Ishikawa (cell line): ENCODE data around the gene PLA2G4A.

Experiments
- CEBPB ChIP-seq: IDR thresholded peaks from 2 replicates; pipeline ENCODE4 v1.6.1; 2012
- CREB1 ChIP-seq: IDR thresholded peaks from 2 replicates; pipeline ENCODE4 v1.6.1; 2012; ENCODE audit warnings: low read depth
- EGR1 ChIP-seq: IDR thresholded peaks from 2 replicates; pipeline ENCODE4 v1.6.1; 2012
- EP300 ChIP-seq: IDR thresholded peaks from 2 replicates; pipeline ENCODE4 v1.6.1; 2012; ENCODE audit warnings: borderline replicate concordance
- FOXM1 ChIP-seq: IDR thresholded peaks from 2 replicates; pipeline ENCODE4 v1.6.1; 2012; ENCODE audit warnings: low read depth, borderline replicate concordance
- MAX ChIP-seq: IDR thresholded peaks from 2 replicates; pipeline ENCODE4 v1.6.1; 2012
- NFIC ChIP-seq: IDR thresholded peaks from 2 replicates; pipeline ENCODE4 v1.6.1; 2012
- RAD21 ChIP-seq: IDR thresholded peaks from 2 replicates; pipeline ENCODE4 v1.6.1; 2012; ENCODE audit warnings: low read depth
- REST ChIP-seq: IDR thresholded peaks from 2 replicates; pipeline ENCODE4 v1.6.1; 2012; ENCODE audit warnings: low read depth, mild to moderate bottlenecking
- TAF1 ChIP-seq: IDR thresholded peaks from 2 replicates; pipeline ENCODE4 v1.6.1; 2012; ENCODE audit warnings: low read depth, mild to moderate bottlenecking
- TCF12 ChIP-seq: IDR thresholded peaks from 2 replicates; pipeline ENCODE4 v1.6.1; 2012; ENCODE audit warnings: low read depth
- TEAD4 ChIP-seq: IDR thresholded peaks from 2 replicates; pipeline ENCODE4 v1.6.1; 2012
- YY1 ChIP-seq: IDR thresholded peaks from 2 replicates; pipeline ENCODE4 v1.6.1; 2012; ENCODE audit warnings: low read depth
- ZBTB7A ChIP-seq: IDR thresholded peaks from 2 replicates; pipeline ENCODE4 v1.6.1; 2012; ENCODE audit warnings: low read depth
- TF ChIP-seq, protein P1 (sequence below): IDR thresholded peaks from 2 replicates; pipeline ENCODE4 v1.6.1; 2012

PLA2G4A gene

DNA sequence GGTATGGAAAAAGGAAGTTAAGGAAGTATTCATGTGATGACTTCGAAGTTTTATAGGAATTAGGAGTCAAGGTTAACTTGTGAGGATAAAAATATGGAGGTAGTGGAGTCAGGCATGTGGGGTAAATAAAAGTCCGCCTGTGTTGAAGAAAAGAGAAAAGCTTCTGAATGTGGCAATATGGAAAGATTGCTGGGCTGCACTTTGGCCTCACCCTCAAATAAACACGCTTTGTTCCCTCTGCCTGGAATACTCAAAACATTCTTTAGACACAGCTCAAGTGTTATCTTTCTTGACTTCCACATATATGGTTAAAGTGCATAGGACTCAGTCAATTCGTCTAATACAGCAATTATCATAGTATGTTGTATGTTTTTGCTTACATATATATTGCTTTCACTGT is 137.7 kb downstream of the PLA2G4A start:
- TF ChIP-seq TCF12 (no peak), REST (no peak), ZBTB7A (no peak), NFIC (no peak), TEAD4 (no peak)

GRCh38 chr1:186967656-186968394 is 139.1 kb downstream of the PLA2G4A start:
- no peak for TF ChIP-seq YY1
- TF ChIP-seq CEBPB: no peak
- no peak for TF ChIP-seq ZBTB7A
- TF ChIP-seq EP300: no peak
- TF ChIP-seq RAD21: no peak
- no peak for TF ChIP-seq NFIC

DNA sequence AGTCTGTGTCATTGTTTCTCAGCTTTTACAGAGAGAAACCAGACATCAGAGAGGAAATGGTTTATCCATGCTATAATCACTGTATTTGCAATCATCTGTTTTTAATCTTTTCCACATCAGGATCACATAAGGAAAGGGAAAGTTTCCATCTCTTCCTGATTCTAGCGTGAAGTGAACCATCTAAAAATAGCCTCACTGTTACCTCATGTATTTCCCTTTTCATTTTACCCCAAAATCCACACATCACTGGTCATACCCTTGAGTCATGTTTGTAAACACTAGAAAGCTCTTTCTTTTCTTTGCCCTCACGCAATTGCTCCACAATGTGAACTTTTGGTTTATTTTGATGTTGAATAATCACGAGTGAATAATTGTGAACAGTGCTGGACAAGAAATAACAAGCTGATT is 146.0 kb downstream of the PLA2G4A start:
- no peak for TF ChIP-seq TCF12
- no peak for TF ChIP-seq ZBTB7A
- TF ChIP-seq MAX: no peak
- no peak for TF ChIP-seq RAD21
- TF ChIP-seq CEBPB: no peak
- TF ChIP-seq YY1: no peak
- TF ChIP-seq FOXM1: no peak
- no peak for TF ChIP-seq TEAD4
- TF ChIP-seq EP300: no peak
- TF ChIP-seq NFIC: no peak
- no peak for TF ChIP-seq TAF1
- no peak for TF ChIP-seq EGR1
- TF ChIP-seq CREB1: no peak
- TF ChIP-seq REST: no peak
- TF ChIP-seq, protein P1, sequence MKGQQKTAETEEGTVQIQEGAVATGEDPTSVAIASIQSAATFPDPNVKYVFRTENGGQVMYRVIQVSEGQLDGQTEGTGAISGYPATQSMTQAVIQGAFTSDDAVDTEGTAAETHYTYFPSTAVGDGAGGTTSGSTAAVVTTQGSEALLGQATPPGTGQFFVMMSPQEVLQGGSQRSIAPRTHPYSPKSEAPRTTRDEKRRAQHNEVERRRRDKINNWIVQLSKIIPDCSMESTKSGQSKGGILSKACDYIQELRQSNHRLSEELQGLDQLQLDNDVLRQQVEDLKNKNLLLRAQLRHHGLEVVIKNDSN: no peak

DNA sequence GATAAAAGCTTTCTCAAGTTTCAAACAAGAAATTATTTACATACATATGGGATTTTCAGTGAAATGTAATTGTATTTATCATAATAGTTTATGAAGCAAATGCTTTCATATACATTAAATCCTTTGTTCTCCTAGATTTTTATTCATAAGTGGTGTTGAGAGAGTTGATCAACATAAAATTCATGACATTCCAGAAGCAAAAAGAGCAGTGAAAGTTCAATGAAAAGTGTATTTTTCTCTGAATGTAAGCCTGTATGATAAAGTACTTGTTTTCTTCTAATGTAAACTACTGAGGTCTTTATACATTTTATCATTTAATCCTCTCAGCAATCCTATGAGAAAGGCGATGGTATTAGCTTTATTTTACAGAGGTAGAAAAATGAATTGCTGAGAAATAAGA is 146.5 kb downstream of the PLA2G4A start:
- TF ChIP-seq, protein P1: no peak
- no peak for TF ChIP-seq RAD21
- no peak for TF ChIP-seq NFIC
- TF ChIP-seq CREB1: no peak
- TF ChIP-seq TAF1: no peak
- TF ChIP-seq TCF12: no peak
- TF ChIP-seq EGR1: no peak
- no peak for TF ChIP-seq YY1
- no peak for TF ChIP-seq TEAD4
- no peak for TF ChIP-seq FOXM1
- no peak for TF ChIP-seq CEBPB
- TF ChIP-seq EP300: no peak
- no peak for TF ChIP-seq ZBTB7A

DNA sequence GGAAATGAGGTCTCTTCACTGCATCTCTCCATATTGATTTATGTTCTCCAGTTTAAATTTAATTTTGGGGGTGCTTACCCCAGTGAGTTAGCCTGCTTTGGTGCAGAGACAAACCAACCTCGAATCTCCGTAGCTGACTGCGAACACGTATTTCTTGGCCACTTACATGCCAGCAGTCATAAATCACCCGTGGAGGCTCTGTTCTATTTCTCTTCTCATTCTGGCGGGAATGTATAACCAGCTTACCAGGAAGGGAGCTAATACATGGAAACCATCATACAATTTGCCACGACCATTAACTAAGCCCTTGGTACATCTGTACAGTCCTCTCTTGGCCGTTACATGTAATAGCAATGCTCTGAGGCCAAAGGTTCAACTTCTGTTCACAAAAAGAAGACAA is 148.0 kb downstream of the PLA2G4A start:
- no peak for TF ChIP-seq TCF12
- TF ChIP-seq FOXM1: no peak
- no peak for TF ChIP-seq EGR1
- TF ChIP-seq, protein P1: no peak
- TF ChIP-seq CEBPB: no peak
- no peak for TF ChIP-seq ZBTB7A
- no peak for TF ChIP-seq TAF1
- TF ChIP-seq CREB1: no peak
- TF ChIP-seq EP300: no peak
- no peak for TF ChIP-seq MAX
- TF ChIP-seq REST: no peak
- TF ChIP-seq YY1: no peak
- no peak for TF ChIP-seq TEAD4
- TF ChIP-seq NFIC: no peak
- TF ChIP-seq RAD21: no peak
